Brain microvascular endothelial cell (primary cell): Measurements from ENCODE around the gene SULT1C2.

Source experiments
- DNase-seq: peaks from one replicate; pipeline ENCODE4 v3.0.0-alpha.2; 2020
- H3K27ac ChIP-seq: fragments of 250-450 bp; sonication (Bioruptor Pico); 2 replicates; pipeline ENCODE4 v1.5.1; 2020; ENCODE audit warnings: mild to moderate bottlenecking, moderate library complexity
- H3K27me3 ChIP-seq: fragments of 250-450 bp; sonication (Bioruptor Pico); replicated peaks from 2 replicates; pipeline ENCODE4 v1.5.1; 2020; ENCODE audit warnings: mild to moderate bottlenecking
- H3K36me3 ChIP-seq: fragments of 250-450 bp; sonication (Bioruptor Pico); replicated peaks from 2 replicates; pipeline ENCODE4 v1.5.1; 2020; ENCODE audit warnings: mild to moderate bottlenecking
- H3K4me3 ChIP-seq: 2 replicates; pipeline ENCODE4 v1.5.1; 2011; ENCODE audit warnings: low read depth, mild to moderate bottlenecking, control low read depth, low read length, moderate library complexity
- CTCF ChIP-seq: IDR thresholded peaks from 2 replicates; pipeline ENCODE4 v1.5.1; 2011; ENCODE audit warnings: low read depth, mild to moderate bottlenecking, moderate library complexity, low read length, control low read depth, inconsistent platforms; ENCODE audit errors: missing control alignments
- in situ Hi-C: cut with HindIII; loops from 2 replicates; pipeline ENCODE4 v1.10.0; 2017; ENCODE audit warnings: low sequenced_read_pairs, low pct_ligation_motif_present

The SULT1C2 gene

GRCh38 chr2:108293850-108294249, 5.2 kb downstream of the SULT1C2 start:
- Histone ChIP-seq H3K36me3 (no peaks in the 10 kb centered on the region), H3K4me3 (no peak overlapping the region), H3K27me3 (no peaks in the 10 kb centered on the region), H3K27ac (no peak overlapping the region)
- no peak for DNase-seq
- in situ Hi-C loops: no loop called here
- no peak for TF ChIP-seq CTCF

GRCh38 chr2:108297436-108298141, 8.9 kb downstream of the SULT1C2 start:
- H3K36me3 ChIP-seq: no peaks in the 10 kb centered on the region
- H3K27ac ChIP-seq: no peak overlapping the region
- no peak overlapping the region for H3K4me3 ChIP-seq
- peak; percentile 83 for DNase-seq
- H3K27me3 ChIP-seq: no peaks in the 10 kb centered on the region
- TF ChIP-seq CTCF: no peak
- in situ Hi-C loops: no loop called here

- no peaks in the 10 kb centered on the region for H3K36me3 ChIP-seq
- TF ChIP-seq CTCF: no peak
- H3K4me3 ChIP-seq: no peak overlapping the region
- H3K27ac ChIP-seq: no peak overlapping the region
- no peak for DNase-seq
- in situ Hi-C loops: no loop called here
- H3K27me3 ChIP-seq: no peaks in the 10 kb centered on the region
These were observed 12.9 kb downstream of the SULT1C2 start for GRCh38 chr2:108301558-108301957.

- DNase-seq: no peak
- no peaks in the 10 kb centered on the region for H3K36me3 ChIP-seq
- H3K4me3 ChIP-seq: no peak overlapping the region
- H3K27me3 ChIP-seq: no peaks in the 10 kb centered on the region
- in situ Hi-C loops: no loop called here
- TF ChIP-seq CTCF: no peak
- no peak overlapping the region for H3K27ac ChIP-seq
These were observed 16.3 kb downstream of the SULT1C2 start for GRCh38 chr2:108304975-108305374.

- no peak for DNase-seq
- in situ Hi-C loops: no loop called here
These were observed 17.2 kb downstream of the SULT1C2 start for GRCh38 chr2:108305901-108306300.

More at GRCh38 chr2:108305901-108306300, 17.2 kb downstream of the SULT1C2 start:
- H3K36me3 ChIP-seq: no peaks in the 10 kb centered on the region
- no peaks in the 10 kb centered on the region for H3K27me3 ChIP-seq
- no peak overlapping the region for H3K4me3 ChIP-seq
- no peak for TF ChIP-seq CTCF
- H3K27ac ChIP-seq: no peak overlapping the region
